Thymus (tissue), 11 donors: ENCODE data around the gene STX1A. TPM values are rescaled to one million over a fixed set of nuclear protein-coding genes. Genes with fewer than 3 reads are reported as not detected.
"Not testable (repeated sequence)": the region's sequence is repeated elsewhere in the genome, so short reads cannot be mapped to it uniquely, and the experiment has no call there.

Source experiments
- DNase-seq, 9 donors: peaks; one replicate each; pipeline ENCODE4 v3.0.0-alpha.2; 2013; ENCODE audit warnings: low spot score in 9 of 9, low read depth in 6 of 9, missing footprints in 1 of 9
- H3K27ac ChIP-seq, 2 donors: one replicate each; pipeline ENCODE4 v1.5.1; 2013; ENCODE audit warnings: control low read depth in 1 of 2, low read depth in 1 of 2, low read length in 1 of 2, mild to moderate bottlenecking in 1 of 2, moderate library complexity in 1 of 2
- H3K27me3 ChIP-seq, 2 donors: one replicate each; pipeline ENCODE4 v1.5.1; 2013; ENCODE audit warnings: low read length in 1 of 2; ENCODE audit not compliant: control insufficient read depth in 2 of 2, insufficient read depth in 1 of 2
- H3K36me3 ChIP-seq, 2 donors: one replicate each; pipeline ENCODE4 v1.5.1; 2013; ENCODE audit warnings: low read length in 1 of 2, mild to moderate bottlenecking in 1 of 2, moderate library complexity in 1 of 2; ENCODE audit not compliant: control insufficient read depth in 2 of 2, insufficient read depth in 2 of 2
- H3K4me1 ChIP-seq, 2 donors: one replicate each; pipeline ENCODE4 v1.5.1; 2013; ENCODE audit warnings: low read length in 2 of 2; ENCODE audit not compliant: control insufficient read depth in 2 of 2, insufficient read depth in 2 of 2
- H3K4me3 ChIP-seq, 2 donors: one replicate each; pipeline ENCODE4 v1.5.1; 2013; ENCODE audit warnings: low read length in 2 of 2, control low read depth in 1 of 2, mild to moderate bottlenecking in 1 of 2
- H3K9me3 ChIP-seq, 2 donors: one replicate each; pipeline ENCODE4 v1.5.1; 2013; ENCODE audit warnings: low read length in 1 of 2, mild to moderate bottlenecking in 1 of 2; ENCODE audit not compliant: control insufficient read depth in 2 of 2, insufficient read depth in 1 of 2
- WGBS: extraction: QIAGEN DNeasy Blood & Tissue Kit; methylation state at CpG from one replicate; pipeline ENCODE4 v1.1.7; 2013; 5-methylcytosine and 5-hydroxymethylcytosine counted together
- polyA plus RNA-seq: library from polyadenylated mRNA; stranded (reverse); fragments of 200-250 nt; gene quantifications from one replicate; pipeline ENCODE4 v1.2.3, GENCODE V29; 2013
- total RNA-seq: library from RNA; stranded (reverse); fragments of 120-200 nt; gene quantifications from one replicate; pipeline ENCODE4 v1.2.4, GENCODE V29; 2013
- donor health status: healthy.

The STX1A gene
- total and polyA plus RNA-seq, 2 donors, result 2.2 to 5.4 TPM

DNA sequence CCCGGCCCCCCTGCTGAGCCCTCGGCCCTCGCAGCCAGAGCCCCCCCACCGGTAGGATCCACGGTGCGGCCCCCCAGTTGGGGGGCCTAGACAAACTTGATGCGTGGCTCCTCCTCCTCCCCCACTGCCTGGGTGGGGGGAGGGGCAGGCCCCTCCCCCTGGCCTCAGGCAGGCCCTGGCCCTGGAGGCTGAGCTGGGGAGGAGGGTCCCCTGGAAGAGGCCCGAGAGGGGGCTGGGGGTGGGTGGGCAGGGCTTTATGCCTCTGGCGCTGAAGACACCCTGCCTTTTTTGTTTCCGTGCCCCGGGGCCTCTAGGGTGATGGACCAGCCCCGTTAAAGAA is 48.2 kb downstream of the STX1A start:
- Histone ChIP-seq H3K4me3 (no peak overlapping the region), H3K27me3 (peaks cover 26 to 66% of the 10 kb centered on the region in 2 donors), H3K9me3 (no peaks in the 10 kb centered on the region), H3K36me3 (no peaks in the 10 kb centered on the region), H3K4me1 (peaks cover 0 to 9% of the 10 kb centered on the region in 2 donors), H3K27ac (no peak overlapping the region)
- 28% methylated on average over 12 of the region's 12 CpGs for WGBS
- DNase-seq, result no peak

DNA sequence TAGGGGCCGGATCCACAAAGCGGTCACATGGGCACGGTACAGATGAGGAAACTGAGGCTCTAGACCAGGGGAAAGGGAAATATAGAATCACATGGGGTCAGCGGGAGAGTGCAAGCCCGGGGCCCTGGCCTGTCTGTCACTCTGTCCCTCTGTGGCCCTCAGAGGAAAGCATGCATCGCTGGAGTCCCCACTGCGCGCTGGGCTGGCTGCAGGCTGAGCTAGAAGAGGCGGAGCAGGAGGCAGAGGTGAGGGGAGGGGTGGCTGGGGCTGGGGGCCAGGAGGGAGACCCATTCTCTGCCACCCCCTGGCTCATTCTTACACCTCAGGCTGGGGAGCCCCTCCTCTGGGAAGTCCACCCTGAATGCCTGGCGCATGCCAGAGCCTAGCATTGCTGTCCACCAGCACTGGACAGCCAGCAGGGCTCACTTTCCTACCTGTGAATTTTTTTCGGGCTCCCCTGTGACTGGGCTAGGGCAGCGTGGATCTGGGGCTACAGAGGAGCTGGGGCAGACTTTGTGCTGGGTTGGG is 49.5 kb downstream of the STX1A start:
- DNase-seq, result no peak
- Histone ChIP-seq H3K9me3 (no peaks in the 10 kb centered on the region), H3K27ac (no peak overlapping the region), H3K4me1 (peaks cover 0 to 9% of the 10 kb centered on the region in 2 donors), H3K36me3 (no peaks in the 10 kb centered on the region), H3K4me3 (no peak overlapping the region), H3K27me3 (peaks cover 30 to 79% of the 10 kb centered on the region in 2 donors)
- whole genome bisulfite sequencing, result 79% methylated on average over 12 of the region's 12 CpGs

DNA sequence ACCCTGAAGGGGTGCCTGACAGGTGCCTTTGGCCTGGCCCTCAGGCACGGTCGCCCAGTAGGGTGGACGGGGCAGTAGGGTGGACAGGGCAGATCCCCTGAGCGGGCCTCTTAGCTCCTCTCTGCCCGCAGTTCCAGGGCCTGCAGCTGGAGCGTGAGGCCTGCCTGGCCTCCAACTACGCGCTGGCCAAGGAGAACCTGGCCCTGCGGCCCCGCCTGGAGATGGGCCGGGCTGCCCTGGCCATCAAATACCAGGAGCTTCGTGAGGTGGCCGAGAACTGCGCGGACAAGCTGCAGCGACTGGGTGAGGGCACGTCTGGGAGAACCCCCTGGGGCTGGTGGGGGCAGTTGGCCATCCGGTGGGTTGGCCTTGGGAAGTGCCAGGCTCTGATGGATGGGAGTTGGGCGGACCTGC is 50.2 kb downstream of the STX1A start:
- WGBS, result 67% methylated on average over 19 of the region's 19 CpGs
- Histone ChIP-seq H3K9me3 (no peaks in the 10 kb centered on the region), H3K36me3 (no peaks in the 10 kb centered on the region), H3K4me3 (no peak overlapping the region), H3K27me3 (peaks cover 30 to 81% of the 10 kb centered on the region in 2 donors), H3K4me1 (peaks cover 0 to 9% of the 10 kb centered on the region in 2 donors), H3K27ac (no peak overlapping the region)
- no peak for DNase-seq

DNA sequence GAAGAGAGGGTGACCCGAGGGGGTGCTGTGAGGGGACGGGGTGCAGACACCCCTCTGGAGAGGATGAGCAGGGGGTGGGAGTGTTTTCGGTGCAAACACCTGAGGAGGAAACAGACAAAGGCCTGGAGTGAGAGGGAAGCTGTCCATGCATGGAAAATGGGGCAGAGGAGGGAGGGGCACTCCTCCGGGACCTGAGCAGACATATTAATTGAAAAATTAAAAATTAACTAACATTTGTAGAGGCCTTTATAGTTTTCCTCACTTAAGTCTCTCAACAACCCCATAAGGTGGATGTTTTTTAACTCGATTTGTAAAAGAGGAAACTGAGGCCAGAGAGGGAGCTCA is 50.6 kb downstream of the STX1A start:
- Histone ChIP-seq H3K4me1 (peaks cover 0 to 9% of the 10 kb centered on the region in 2 donors), H3K9me3 (no peaks in the 10 kb centered on the region), H3K27ac (no peak overlapping the region), H3K4me3 (peak overlapping the region; percentile 19 to 83), H3K27me3 (peaks cover 30 to 82% of the 10 kb centered on the region in 2 donors), H3K36me3 (no peaks in the 10 kb centered on the region)
- WGBS, result 37% methylated on average over 5 of the region's 5 CpGs
- DNase-seq, result no peak

DNA sequence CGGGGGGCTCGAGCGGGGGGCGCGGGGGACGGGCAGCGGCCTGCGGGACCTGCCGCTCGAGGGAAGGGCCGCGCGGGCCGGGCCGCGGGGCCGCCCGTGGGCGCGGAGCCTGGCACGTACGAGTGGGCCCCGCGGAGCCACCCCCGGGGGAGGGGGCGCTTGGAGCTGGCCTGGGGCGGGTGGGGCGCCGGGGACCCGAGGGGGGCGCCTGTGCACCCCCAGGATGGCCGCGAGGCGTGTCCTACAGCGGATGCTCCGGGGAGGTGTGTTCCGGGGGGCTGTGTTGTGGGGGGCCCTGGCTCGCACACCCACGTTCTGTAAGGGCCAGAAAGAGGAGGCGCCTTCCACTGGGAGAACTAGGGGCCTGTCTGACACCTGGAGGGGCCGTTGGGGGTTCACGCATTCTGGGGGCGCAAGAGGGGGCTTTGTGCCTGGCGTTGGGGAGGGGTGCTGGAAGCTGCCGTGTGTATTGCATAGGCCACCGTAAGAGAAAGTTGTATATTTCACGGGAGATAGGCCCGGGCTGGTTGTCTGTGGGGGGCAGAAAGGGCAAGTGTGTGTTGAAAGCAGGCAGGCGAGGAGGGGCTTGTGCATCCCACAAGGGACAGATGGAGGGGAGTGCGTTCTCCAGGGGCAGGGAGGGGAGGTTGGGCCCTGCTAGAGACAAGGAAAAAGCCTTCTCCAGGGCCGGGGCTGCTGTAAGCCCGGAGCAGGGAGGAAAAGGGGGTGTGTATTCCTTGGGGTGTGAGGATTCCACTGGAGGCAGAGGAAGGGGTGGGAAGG is 51.2 kb downstream of the STX1A start:
- H3K4me1 ChIP-seq, result peaks cover 0 to 9% of the 10 kb centered on the region in 2 donors

DNA sequence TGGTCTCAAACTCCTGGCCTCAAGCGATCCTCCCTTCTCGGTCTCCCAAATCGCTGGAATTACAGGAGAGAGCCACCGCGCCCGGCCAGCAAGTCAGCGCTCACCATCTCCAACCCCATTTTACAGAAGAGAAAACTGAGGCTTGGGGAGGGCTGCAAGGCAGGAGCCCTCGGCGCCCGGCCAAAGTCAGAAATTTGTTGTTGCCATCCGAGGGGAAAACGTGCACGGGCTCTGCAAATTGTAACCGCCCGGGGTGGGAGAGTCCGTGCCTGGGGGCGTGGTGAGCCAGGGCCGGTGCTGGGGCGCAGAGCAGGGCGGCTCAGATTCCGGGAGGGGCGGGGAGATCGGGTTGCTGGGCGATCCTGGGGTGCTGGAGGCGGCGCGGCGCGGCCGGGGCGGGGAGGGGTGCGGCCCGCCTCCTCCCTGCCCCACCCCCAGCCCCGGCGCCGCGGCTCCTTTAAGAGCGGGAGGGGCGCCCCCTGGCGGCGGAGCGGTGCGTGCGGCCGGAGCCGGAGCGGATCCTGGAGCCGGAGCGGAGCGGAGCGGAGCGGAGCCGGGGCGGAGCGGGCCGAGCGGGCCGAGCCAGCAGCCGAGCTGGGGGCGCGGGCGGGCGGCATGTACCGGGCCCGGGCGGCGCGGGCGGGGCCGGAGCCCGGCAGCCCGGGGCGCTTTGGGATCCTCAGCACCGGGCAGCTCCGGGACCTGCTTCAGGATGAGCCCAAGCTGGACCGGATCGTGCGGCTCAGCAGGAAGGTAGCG is 51.9 kb downstream of the STX1A start, which contains the start of gene VPS37D:
VPS37D (plus strand) TSS at position 488 of the 759 bp plus-strand sequence; CDS start at position 616, 128 bp downstream.
- Histone ChIP-seq H3K27me3 (peaks cover 30 to 79% of the 10 kb centered on the region in 2 donors), H3K4me1 (peaks cover 0 to 9% of the 10 kb centered on the region in 2 donors), H3K9me3 (peaks cover 0 to 1% of the 10 kb centered on the region in 2 donors), H3K27ac (no peak within 1 kb of the TSS), H3K4me3 (peak within 1 kb of the TSS; percentile 32 to 83), H3K36me3 (no peaks in the 10 kb centered on the region)
- DNase-seq, result peak; percentile 26 to 93 (median 81)
- 3% methylated on average over 79 of the region's 79 CpGs for WGBS

More for the DNA sequence above, 51.2 kb downstream of the STX1A start:
- peak in 1 of 9 donors; percentile 29 for DNase-seq
- Histone ChIP-seq H3K36me3 (no peaks in the 10 kb centered on the region), H3K4me3 (peak overlapping the region; percentile 19 to 83), H3K27me3 (peaks cover 30 to 83% of the 10 kb centered on the region in 2 donors), H3K27ac (no peak overlapping the region), H3K9me3 (no peaks in the 10 kb centered on the region)
- 3% methylated on average over 52 of the region's 52 CpGs for WGBS

DNA sequence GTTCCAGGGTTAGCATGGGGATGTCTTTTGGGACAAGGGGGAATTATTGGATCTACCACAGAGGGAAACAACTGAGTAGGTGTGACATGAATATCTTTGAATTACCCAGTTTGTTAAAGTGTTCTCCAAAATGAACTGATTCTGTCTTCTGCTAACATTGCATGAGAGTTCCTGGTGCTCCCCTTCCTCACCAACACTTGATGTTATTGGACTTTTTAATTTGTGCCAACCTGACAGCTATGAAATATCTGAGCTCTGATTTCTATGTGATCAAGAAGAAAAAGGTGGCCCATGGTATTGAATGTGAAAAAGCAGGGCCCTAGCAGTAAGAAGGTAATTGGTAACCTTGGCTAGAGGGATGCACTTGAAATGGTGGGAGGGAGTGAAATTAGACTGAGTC is 56.4 kb downstream of the STX1A start:
- H3K27ac ChIP-seq, result no peak overlapping the region
- no peaks in the 10 kb centered on the region for H3K36me3 ChIP-seq
- peaks cover 0 to 4% of the 10 kb centered on the region in 2 donors for H3K4me1 ChIP-seq
- peaks cover 0 to 1% of the 10 kb centered on the region in 2 donors for H3K9me3 ChIP-seq
- no peak for DNase-seq
- H3K27me3 ChIP-seq, result peaks cover 9 to 35% of the 10 kb centered on the region in 2 donors
- H3K4me3 ChIP-seq, result no peak overlapping the region

DNA sequence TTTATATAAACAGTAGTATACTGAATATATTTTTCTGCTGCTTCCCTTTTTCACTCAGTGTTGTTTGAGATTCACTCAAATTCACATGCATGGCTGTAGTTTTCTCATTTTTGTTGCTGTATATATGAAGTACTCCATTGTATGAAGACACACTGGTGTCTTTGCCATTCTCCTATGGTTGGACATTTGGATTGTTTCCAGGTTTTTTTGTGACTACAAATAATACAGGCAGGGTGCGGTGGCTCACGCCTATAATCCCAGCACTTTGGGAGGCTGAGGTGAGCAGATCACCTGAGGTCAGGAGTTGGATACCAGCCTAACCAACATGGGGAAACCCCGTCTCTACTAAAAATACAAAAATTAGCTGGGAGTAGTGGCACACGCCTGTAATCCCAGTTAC is 58.9 kb downstream of the STX1A start:
- DNase-seq, H3K9me3 ChIP-seq, H3K4me1 ChIP-seq, H3K4me3 ChIP-seq, H3K36me3 ChIP-seq, H3K27ac ChIP-seq: not testable (repeated sequence)
- WGBS, result 77% methylated on average over 4 of the region's 4 CpGs
- peaks cover 0 to 17% of the 10 kb centered on the region in 2 donors for H3K27me3 ChIP-seq

DNA sequence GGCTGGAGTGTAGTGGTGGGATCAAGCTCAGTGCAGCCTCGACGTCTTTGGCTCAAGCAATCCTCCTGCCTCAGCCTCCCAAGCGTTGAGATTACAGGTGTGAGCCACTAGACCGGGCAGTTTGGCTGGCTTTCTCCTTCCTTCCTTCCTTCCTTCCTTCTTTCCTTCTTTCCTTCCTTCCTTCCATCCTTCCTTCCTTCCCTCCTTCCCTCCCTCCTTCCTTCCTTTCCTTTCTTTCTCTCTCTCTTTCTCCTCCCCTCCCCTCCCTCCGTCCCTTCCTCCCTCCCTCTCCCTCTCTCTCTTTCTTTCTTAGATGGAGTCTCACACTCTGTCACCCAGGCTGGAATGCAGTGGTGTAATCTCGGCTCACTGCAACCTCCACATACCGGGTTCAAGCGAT is 59.5 kb downstream of the STX1A start:
- no peak overlapping the region for H3K27ac ChIP-seq
- no peaks in the 10 kb centered on the region for H3K36me3 ChIP-seq
- H3K4me1 ChIP-seq, result no peaks in the 10 kb centered on the region
- peaks cover 0 to 1% of the 10 kb centered on the region in 2 donors for H3K9me3 ChIP-seq
- WGBS, result 71% methylated on average over 8 of the region's 8 CpGs
- H3K4me3 ChIP-seq, result no peak overlapping the region
- H3K27me3 ChIP-seq, result peaks cover 0 to 11% of the 10 kb centered on the region in 2 donors
- DNase-seq, result no peak
